ENCODE measurements around the gene SRC. TPM values are rescaled to one million over a fixed set of nuclear protein-coding genes. Genes with fewer than 3 reads are reported as not detected.
A peak's percentile ranks its signal among the peaks of the same experiment; 100 is the strongest.

SRC gene
- polyA plus RNA-seq, 1 of the 3 experiments (the other 2 are of a cell fraction), result 23.8 TPM

GRCh38 chr20:37355252-37356180, 9.6 kb downstream of the SRC start:
- Histone ChIP-seq H3K9ac (no peak overlapping the region), H3K27me3 (ENCODE audit: insufficient read depth) (no peaks in the 10 kb centered on the region), H3K9me2 (no peaks in the 10 kb centered on the region), H3K27ac (ENCODE audit: low read depth in 2 of 2, low read length in 1 of 2) (peak overlapping the region in 1 of 2 experiments; percentile 90; a peak in 2 of 4 replicates), H3K4me1 (ENCODE audit: control insufficient read depth in 1 of 2, insufficient read depth in 2 of 2, low read depth in 1 of 2, low read length in 1 of 2) (peaks cover 0 to 73% of the 10 kb centered on the region in 2 experiments; a peak in 2 of 4 replicates), H4K20me1 (ENCODE audit: insufficient read depth) (peaks cover 82% of the 10 kb centered on the region), H3K4me2 (no peak overlapping the region), H3K4me3 (ENCODE audit: low read depth in 2 of 2, low read length in 1 of 2) (no peak overlapping the region), H3K79me2 (ENCODE audit: insufficient read depth) (peaks cover 85% of the 10 kb centered on the region), H3F3A (replicated peaks; ENCODE audit: insufficient read depth) (no peaks in the 10 kb centered on the region), H2AFZ (ENCODE audit: low read depth) (no peak overlapping the region), H3K9me3 (no peaks in the 10 kb centered on the region), H3K36me3 (replicated peaks in 1 of 2; ENCODE audit: control insufficient read depth in 1 of 2, insufficient read depth in 2 of 2, low read length in 1 of 2) (peaks cover 0 to 23% of the 10 kb centered on the region in 2 experiments)
- ChIA-PET CTCF (interaction anchor here (0.7 to 3.3 kb wide), 7 partner anchors 9 to 152 kb away, joined by 3 to 16 read pairs (median 4); partner anchors contain the start of gene MANBAL), POLR2A (no interaction called here)
- 89% methylated on average over 13 of the region's 15 CpGs for WGBS (ENCODE audit: low lambda C conversion rate)
- peak; percentile 10 for DNase-seq
- TF ChIP-seq YY1 (IDR thresholded peaks at IDR 0.05; ENCODE audit: low read depth) (no peak), FOXJ3 (CRISPR knock-in tag; IDR thresholded peaks at IDR 0.05) (no peak), SIN3A (IDR thresholded peaks at IDR 0.05; ENCODE audit: borderline replicate concordance, low read depth, low read length) (no peak), EP300 (IDR thresholded peaks at IDR 0.05; ENCODE audit: borderline replicate concordance in 1 of 2, low read depth in 1 of 2, low read length in 1 of 2) (no peak), IRF3 (IDR thresholded peaks at IDR 0.05; ENCODE audit: low read depth, low read length) (no peak)

- H3K27ac ChIP-seq (ENCODE audit: low read depth in 2 of 2, low read length in 1 of 2), result peak overlapping the region in 1 of 2 experiments; percentile 90; a peak in 2 of 4 replicates
- peaks cover 0 to 74% of the 10 kb centered on the region in 2 experiments; a peak in 2 of 4 replicates for H3K4me1 ChIP-seq (ENCODE audit: control insufficient read depth in 1 of 2, insufficient read depth in 2 of 2, low read depth in 1 of 2, low read length in 1 of 2)
- H3K9me2 ChIP-seq, result no peaks in the 10 kb centered on the region
- peaks cover 89% of the 10 kb centered on the region for H4K20me1 ChIP-seq (ENCODE audit: insufficient read depth)
- peaks cover 0 to 19% of the 10 kb centered on the region in 2 experiments for H3K36me3 ChIP-seq (replicated peaks in 1 of 2; ENCODE audit: control insufficient read depth in 1 of 2, insufficient read depth in 2 of 2, low read length in 1 of 2)
- no peak overlapping the region for H2AFZ ChIP-seq (ENCODE audit: low read depth)
- no peak overlapping the region for H3K4me3 ChIP-seq (ENCODE audit: low read depth in 2 of 2, low read length in 1 of 2)
- WGBS (ENCODE audit: low lambda C conversion rate), result 69% methylated on average over 8 of the region's 8 CpGs
- H3K4me2 ChIP-seq, result no peak overlapping the region
- ChIA-PET POLR2A (interaction anchor here (1.5 kb wide), 1 partner anchor 8 kb away, joined by 6 read pairs; no protein-coding TSS in a partner anchor), CTCF (interaction anchor here (0.7 to 3.3 kb wide), 10 partner anchors 10 to 164 kb away, joined by 3 to 16 read pairs (median 3); partner anchors contain the start of gene MANBAL)
- no peaks in the 10 kb centered on the region for H3K27me3 ChIP-seq (ENCODE audit: insufficient read depth)
- no peaks in the 10 kb centered on the region for H3K9me3 ChIP-seq
- 0 out of 4 replicates have a peak, but pooled peaks of 1 of the 2 experiments have one; percentile 14 for TF ChIP-seq EP300 (IDR thresholded peaks at IDR 0.05; ENCODE audit: borderline replicate concordance in 1 of 2, low read depth in 1 of 2, low read length in 1 of 2)
- TF ChIP-seq RXRA (IDR thresholded peaks at IDR 0.05; ENCODE audit: borderline replicate concordance, low read depth), result no peak
- no peak for TF ChIP-seq TCF12 (IDR thresholded peaks at IDR 0.05)
- TF ChIP-seq CHD2 (IDR thresholded peaks at IDR 0.05; ENCODE audit: low read length, partially characterized antibody), result no peak
- TF ChIP-seq SIN3A (IDR thresholded peaks at IDR 0.05; ENCODE audit: borderline replicate concordance, low read depth, low read length), result no peak
- no peak for TF ChIP-seq SMC3 (IDR thresholded peaks at IDR 0.05; ENCODE audit: low read depth, low read length)
- no peak for TF ChIP-seq RAD21 (IDR thresholded peaks at IDR 0.05; ENCODE audit: low read length)
- TF ChIP-seq ZBTB33 (IDR thresholded peaks at IDR 0.05; ENCODE audit: borderline replicate concordance, low read depth), result no peak
- peaks cover 85% of the 10 kb centered on the region for H3K79me2 ChIP-seq (ENCODE audit: insufficient read depth)
- no peak overlapping the region for H3K9ac ChIP-seq
- H3F3A ChIP-seq (replicated peaks; ENCODE audit: insufficient read depth), result no peaks in the 10 kb centered on the region
- peak; percentile 68 for DNase-seq
Measured at GRCh38 chr20:37356387-37356786, 10.4 kb downstream of the SRC start.

Data from SK-N-SH (cell line).